ENCODE data around the gene ERMP1. TPM values are rescaled to one million over a fixed set of nuclear protein-coding genes. Genes with fewer than 3 reads are reported as not detected.
"Not testable (repeated sequence)": the region's sequence is repeated elsewhere in the genome, so short reads cannot be mapped to it uniquely, and the experiment has no call there.

The ERMP1 gene
- total RNA-seq, 1 donor from 2014 or later = 7.3 TPM

DNA sequence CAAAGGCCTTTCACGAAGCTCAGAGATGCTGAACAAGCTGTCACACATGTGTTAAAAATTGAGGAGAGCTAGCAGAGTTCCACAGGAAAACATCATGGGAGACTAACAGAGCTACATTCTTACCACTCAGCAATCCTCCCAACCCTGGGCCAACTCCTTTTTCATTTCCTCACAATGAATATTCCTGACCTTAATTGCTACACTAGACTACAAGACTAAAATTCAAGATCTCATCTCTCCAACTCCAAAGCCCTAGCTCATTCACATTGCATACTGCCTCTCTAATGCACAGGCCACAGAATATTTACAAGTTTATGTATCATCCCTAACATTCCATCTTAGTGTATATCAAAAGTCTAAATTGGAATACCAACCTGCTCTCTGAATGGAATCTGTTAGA, 21.2 kb downstream of the ERMP1 start:
- no peak for ATAC-seq (ENCODE audit: low read depth)
- intact Hi-C loops (cut with micrococcal nuclease) = no loop called here
- H3K4me1 Mint-ChIP-seq = no peaks in the 10 kb centered on the region
- H3K36me3 Mint-ChIP-seq (ENCODE audit: low read depth) = peaks cover 53% of the 10 kb centered on the region
- no peaks in the 10 kb centered on the region for H3K27me3 Mint-ChIP-seq
- H3K27ac Mint-ChIP-seq = no peak overlapping the region
- DNase-seq = no peak
- H3K4me3 Mint-ChIP-seq = no peak overlapping the region
- TF ChIP-seq, protein P1, sequence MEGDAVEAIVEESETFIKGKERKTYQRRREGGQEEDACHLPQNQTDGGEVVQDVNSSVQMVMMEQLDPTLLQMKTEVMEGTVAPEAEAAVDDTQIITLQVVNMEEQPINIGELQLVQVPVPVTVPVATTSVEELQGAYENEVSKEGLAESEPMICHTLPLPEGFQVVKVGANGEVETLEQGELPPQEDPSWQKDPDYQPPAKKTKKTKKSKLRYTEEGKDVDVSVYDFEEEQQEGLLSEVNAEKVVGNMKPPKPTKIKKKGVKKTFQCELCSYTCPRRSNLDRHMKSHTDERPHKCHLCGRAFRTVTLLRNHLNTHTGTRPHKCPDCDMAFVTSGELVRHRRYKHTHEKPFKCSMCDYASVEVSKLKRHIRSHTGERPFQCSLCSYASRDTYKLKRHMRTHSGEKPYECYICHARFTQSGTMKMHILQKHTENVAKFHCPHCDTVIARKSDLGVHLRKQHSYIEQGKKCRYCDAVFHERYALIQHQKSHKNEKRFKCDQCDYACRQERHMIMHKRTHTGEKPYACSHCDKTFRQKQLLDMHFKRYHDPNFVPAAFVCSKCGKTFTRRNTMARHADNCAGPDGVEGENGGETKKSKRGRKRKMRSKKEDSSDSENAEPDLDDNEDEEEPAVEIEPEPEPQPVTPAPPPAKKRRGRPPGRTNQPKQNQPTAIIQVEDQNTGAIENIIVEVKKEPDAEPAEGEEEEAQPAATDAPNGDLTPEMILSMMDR (IDR thresholded peaks at IDR 0.05) = no peak
- ChIA-PET POLR2A (no interaction called here), CTCF (no interaction called here)
- no peaks in the 10 kb centered on the region for H3K9me3 Mint-ChIP-seq

DNA sequence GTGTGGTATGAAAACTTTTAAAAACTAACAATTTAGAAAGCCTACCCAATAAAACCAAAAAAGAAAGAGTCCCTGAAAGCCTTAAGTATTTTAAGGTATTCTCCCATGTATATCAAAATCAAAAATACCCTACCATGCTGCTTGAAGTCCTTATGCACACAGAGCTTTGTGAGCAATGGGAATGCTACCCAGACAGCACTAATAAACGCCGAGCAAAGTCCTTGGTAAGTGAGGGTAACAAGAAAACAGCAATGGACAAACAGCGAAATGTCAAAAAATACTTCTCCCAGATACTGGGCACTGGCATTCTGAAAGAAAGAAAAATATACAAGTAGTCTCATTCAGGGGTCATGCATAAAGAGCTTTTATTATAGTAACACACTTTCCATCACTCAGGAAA, 27.4 kb downstream of the ERMP1 start:
- Mint-ChIP-seq H3K4me3 (no peak overlapping the region), H3K4me1 (no peaks in the 10 kb centered on the region), H3K27ac (no peak overlapping the region), H3K27me3 (no peaks in the 10 kb centered on the region), H3K9me3 (no peaks in the 10 kb centered on the region), H3K36me3 (ENCODE audit: low read depth) (peaks cover 40% of the 10 kb centered on the region)
- no peak for DNase-seq
- ChIA-PET CTCF (no interaction called here), POLR2A (no interaction called here)
- intact Hi-C loops (cut with micrococcal nuclease) = no loop called here
- TF ChIP-seq, protein P1 (IDR thresholded peaks at IDR 0.05) = no peak
- no peak for ATAC-seq (ENCODE audit: low read depth)

DNA sequence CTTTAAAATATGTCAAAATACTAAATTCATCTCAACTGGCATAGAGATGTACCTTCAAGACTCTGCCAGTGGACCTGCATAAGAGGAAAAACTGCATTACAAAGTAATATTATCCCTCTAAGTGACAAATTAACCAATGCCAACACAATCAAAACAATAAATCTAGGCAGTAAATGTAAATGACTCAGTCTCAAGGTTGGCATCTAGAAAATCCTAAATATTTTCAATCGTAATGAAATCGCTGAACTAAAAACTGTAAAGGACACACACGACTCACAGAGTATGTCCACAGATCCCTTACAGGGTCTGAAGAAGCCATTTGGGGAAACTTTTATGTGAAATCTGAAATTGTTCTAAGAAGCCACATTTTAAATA, 31.2 kb downstream of the ERMP1 start:
- ChIA-PET CTCF (no interaction called here), POLR2A (no interaction called here)
- Mint-ChIP-seq H3K9me3 (no peaks in the 10 kb centered on the region), H3K27me3 (no peaks in the 10 kb centered on the region), H3K4me3 (no peak overlapping the region), H3K36me3 (ENCODE audit: low read depth) (peaks cover 34% of the 10 kb centered on the region), H3K4me1 (no peaks in the 10 kb centered on the region), H3K27ac (no peak overlapping the region)
- DNase-seq (no peak), ATAC-seq (ENCODE audit: low read depth) (no peak)
- intact Hi-C loops (cut with micrococcal nuclease) = no loop called here
- TF ChIP-seq, protein P1 (IDR thresholded peaks at IDR 0.05) = no peak

DNA sequence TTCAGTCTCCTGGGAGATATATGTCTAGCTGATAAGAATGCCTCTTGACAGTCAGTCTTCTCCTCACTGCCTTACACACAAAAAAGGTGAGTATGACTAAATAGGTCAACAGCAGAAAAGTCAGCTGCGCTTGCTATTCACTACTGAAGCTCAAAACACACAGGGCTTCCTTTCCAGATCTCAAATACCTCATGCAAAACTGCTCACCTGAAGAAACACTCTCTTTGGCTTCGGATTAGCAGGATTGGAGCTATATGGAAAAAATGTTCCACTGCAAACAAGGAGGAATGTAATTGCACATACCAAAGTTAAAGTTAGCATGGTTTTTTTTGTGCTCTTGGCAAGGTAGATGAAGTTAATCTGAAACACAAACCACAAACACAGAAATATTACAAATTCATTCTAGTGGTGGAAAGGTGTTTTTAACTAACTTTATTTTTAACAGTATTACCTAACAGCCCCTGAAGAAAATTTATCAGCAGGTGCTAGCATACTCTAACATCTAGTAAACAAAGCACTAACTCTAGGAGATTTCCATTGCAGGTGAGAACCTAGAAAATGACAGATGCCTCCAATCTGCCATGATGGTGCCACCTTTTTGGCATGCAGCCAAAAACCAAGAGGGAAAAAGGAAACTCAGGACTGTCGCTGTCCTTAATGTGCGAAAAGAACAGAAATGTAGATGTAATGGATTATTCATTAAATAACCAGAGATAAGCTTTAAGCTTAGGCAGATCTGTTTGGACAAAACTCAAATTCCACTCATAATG, 31.8 kb downstream of the ERMP1 start:
- Mint-ChIP-seq H3K27ac (no peak overlapping the region), H3K4me1 (no peaks in the 10 kb centered on the region), H3K4me3 (no peak overlapping the region), H3K27me3 (no peaks in the 10 kb centered on the region), H3K36me3 (ENCODE audit: low read depth) (peaks cover 39% of the 10 kb centered on the region), H3K9me3 (no peaks in the 10 kb centered on the region)
- ChIA-PET POLR2A (no interaction called here), CTCF (interaction anchor here (0.7 kb wide), 1 partner anchor 155 kb away, joined by 3 read pairs; no protein-coding TSS in a partner anchor)
- TF ChIP-seq, protein P1 (IDR thresholded peaks at IDR 0.05) = no peak
- ATAC-seq (ENCODE audit: low read depth) (no peak), DNase-seq (no peak)
- intact Hi-C loops (cut with micrococcal nuclease) = no loop called here

DNA sequence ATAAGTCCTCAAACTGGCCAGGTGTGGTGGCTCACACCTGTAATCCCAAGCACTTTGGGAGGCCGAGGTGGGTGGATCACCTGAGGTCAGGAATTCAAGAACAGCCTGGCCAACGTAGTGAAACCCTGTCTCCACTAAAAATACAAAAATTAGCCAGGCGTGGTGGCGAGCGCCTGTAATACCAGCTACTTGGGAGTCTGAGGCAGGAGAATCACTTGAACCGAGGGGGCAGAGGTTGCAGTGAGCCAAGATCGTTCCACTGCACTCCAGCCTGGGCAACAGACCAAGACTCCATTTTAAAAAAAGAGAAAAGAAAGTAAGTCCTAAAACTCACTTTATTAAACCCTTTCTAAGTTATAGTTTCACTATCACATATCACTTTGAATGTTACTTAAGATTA, 32.5 kb downstream of the ERMP1 start:
- peaks cover 38% of the 10 kb centered on the region for H3K36me3 Mint-ChIP-seq (ENCODE audit: low read depth)
- CTCF ChIA-PET = interaction anchor here (0.7 kb wide), 1 partner anchor 156 kb away, joined by 3 read pairs; no protein-coding TSS in a partner anchor
- H3K9me3 Mint-ChIP-seq; H3K27ac Mint-ChIP-seq; intact Hi-C loops (cut with micrococcal nuclease); H3K27me3 Mint-ChIP-seq; H3K4me3 Mint-ChIP-seq; H3K4me1 Mint-ChIP-seq; POLR2A ChIA-PET; DNase-seq; ATAC-seq (ENCODE audit: low read depth): not testable (repeated sequence)
